Measurements from ENCODE around the gene DUOX2. TPM values are rescaled to one million over a fixed set of nuclear protein-coding genes. Genes with fewer than 3 reads are reported as not detected.

Gene DUOX2
- total RNA-seq, 4 donors from 2014 or later: 3.5 to 11.0 (median 3.9) TPM

GRCh38 chr15:45121706-45122417, 7.9 kb upstream of the DUOX2 start:
- no peak overlapping the region for H3K4me3 ChIP-seq (ENCODE audit: low read depth, poor library complexity, severe bottlenecking)
- intact Hi-C loops (cut with DNase I; ENCODE audit: low total_unique reads): no loop called here
- WGBS, 2 donors: 53 to 64% methylated on average over 9 of the region's 9 CpGs
- DNase-seq (ENCODE audit: low spot score in 2 of 2): no peak
- no peak for TF ChIP-seq POLR2A (IDR thresholded peaks at IDR 0.05)
- no peak for TF ChIP-seq CTCF (IDR thresholded peaks at IDR 0.05)

- WGBS, 2 donors: 89 to 91% methylated on average over 3 of the region's 3 CpGs
- DNase-seq (ENCODE audit: low spot score in 2 of 2): no peak
- TF ChIP-seq POLR2A (IDR thresholded peaks at IDR 0.05): no peak
- TF ChIP-seq CTCF (IDR thresholded peaks at IDR 0.05): no peak
- H3K4me3 ChIP-seq (ENCODE audit: low read depth, poor library complexity, severe bottlenecking): no peak overlapping the region
- intact Hi-C loops (cut with DNase I; ENCODE audit: low total_unique reads): no loop called here
These were observed 7.0 kb upstream of the DUOX2 start for GRCh38 chr15:45121020-45121419.

GRCh38 chr15:45120081-45120972, 6.4 kb upstream of the DUOX2 start:
- no peak for DNase-seq (ENCODE audit: low spot score in 2 of 2)
- WGBS, 2 donors: 95 to 97% methylated on average over 10 of the region's 10 CpGs
- TF ChIP-seq CTCF (IDR thresholded peaks at IDR 0.05) (no peak), POLR2A (IDR thresholded peaks at IDR 0.05) (no peak)
- intact Hi-C loops (cut with DNase I; ENCODE audit: low total_unique reads): no loop called here
- H3K4me3 ChIP-seq (ENCODE audit: low read depth, poor library complexity, severe bottlenecking): no peak overlapping the region

- H3K4me3 ChIP-seq (ENCODE audit: low read depth, poor library complexity, severe bottlenecking): no peak overlapping the region
- intact Hi-C loops (cut with DNase I; ENCODE audit: low total_unique reads): no loop called here
- TF ChIP-seq CTCF (IDR thresholded peaks at IDR 0.05) (no peak), POLR2A (IDR thresholded peaks at IDR 0.05) (no peak)
- DNase-seq (ENCODE audit: low spot score in 2 of 2): no peak
- WGBS, 2 donors: 84 to 86% methylated on average over 5 of the region's 5 CpGs
These were observed 5.0 kb upstream of the DUOX2 start for GRCh38 chr15:45118996-45119395.

- 0 to 1% methylated on average over 14 of the region's 14 CpGs for WGBS, 2 donors
These were observed 4.2 kb upstream of the DUOX2 start for GRCh38 chr15:45118131-45118588.

More at GRCh38 chr15:45118131-45118588, 4.2 kb upstream of the DUOX2 start:
- intact Hi-C loops (cut with DNase I; ENCODE audit: low total_unique reads): no loop called here
- DNase-seq (ENCODE audit: low spot score in 2 of 2): peak; percentile 82 to 95
- H3K4me3 ChIP-seq (ENCODE audit: low read depth, poor library complexity, severe bottlenecking): no peak overlapping the region
- TF ChIP-seq CTCF (IDR thresholded peaks at IDR 0.05) (peak in 1 of 3 donors; percentile 64), POLR2A (IDR thresholded peaks at IDR 0.05) (no peak)

Data from lower leg skin (tissue), 4 donors.